IgD-negative memory B cell (primary cell): Measurements from ENCODE around the gene FAF2. TPM values are rescaled to one million over a fixed set of nuclear protein-coding genes. Genes with fewer than 3 reads are reported as not detected.
A peak's percentile ranks its signal among the peaks of the same experiment; 100 is the strongest.

ENCODE experiments used
- H3K27ac Mint-ChIP-seq, 3 donors: one replicate each; pipeline ENCODE4 v1.8.0; 2020 to 2022; ENCODE audit warnings: mild to moderate bottlenecking in 3 of 3, mixed read lengths in 3 of 3, moderate library complexity in 1 of 3
- H3K27me3 Mint-ChIP-seq: one replicate; pipeline ENCODE4 v1.8.0; 2021; ENCODE audit warnings: mixed read lengths
- H3K36me3 Mint-ChIP-seq: one replicate; pipeline ENCODE4 v1.8.0; 2020; ENCODE audit warnings: mild to moderate bottlenecking, mixed read lengths
- H3K4me1 Mint-ChIP-seq, 3 donors: one replicate each; pipeline ENCODE4 v1.8.0; 2020 to 2022; ENCODE audit warnings: mixed read lengths in 3 of 3, mild to moderate bottlenecking in 1 of 3
- H3K4me3 Mint-ChIP-seq, 4 donors: one replicate each; pipeline ENCODE4 v1.8.0; 2020 to 2022; ENCODE audit warnings: mild to moderate bottlenecking in 4 of 4, mixed read lengths in 4 of 4, moderate library complexity in 3 of 4
- H3K9me3 Mint-ChIP-seq, 3 donors: one replicate each; pipeline ENCODE4 v1.8.0; 2020 to 2021; ENCODE audit warnings: mixed read lengths in 3 of 3, mild to moderate bottlenecking in 1 of 3
- polyA plus RNA-seq: library from polyadenylated mRNA; unstranded; fragments of 300-500 nt; fragmentation: Illumina TruSeq; gene quantifications from one replicate; pipeline ENCODE4 v1.2.3, GENCODE V29; 2021

FAF2 gene
- polyA plus RNA-seq, 1 donor from 2014 or later = 11.1 TPM

- Mint-ChIP-seq H3K27me3 (no peaks in the 10 kb centered on the region), H3K9me3 (no peaks in the 10 kb centered on the region), H3K27ac (peak overlapping the region in 1 of 3 donors; percentile 82), H3K4me1 (peaks cover 16 to 20% (median 20%) of the 10 kb centered on the region in 3 donors), H3K4me3 (no peak overlapping the region), H3K36me3 (peaks cover 3% of the 10 kb centered on the region)
Measured at GRCh38 chr5:176521699-176522263, 73.6 kb downstream of the FAF2 start.

- peaks cover 3% of the 10 kb centered on the region for H3K36me3 Mint-ChIP-seq
- no peaks in the 10 kb centered on the region for H3K27me3 Mint-ChIP-seq
- peaks cover 13 to 23% (median 17%) of the 10 kb centered on the region in 3 donors for H3K4me1 Mint-ChIP-seq
- no peak overlapping the region for H3K4me3 Mint-ChIP-seq
- no peak overlapping the region for H3K27ac Mint-ChIP-seq
- H3K9me3 Mint-ChIP-seq = no peaks in the 10 kb centered on the region
Measured at GRCh38 chr5:176524138-176524537, 76.0 kb downstream of the FAF2 start.

- Mint-ChIP-seq H3K4me1 (peaks cover 16 to 30% (median 24%) of the 10 kb centered on the region in 3 donors), H3K27me3 (no peaks in the 10 kb centered on the region), H3K4me3 (peak overlapping the region in 1 of 4 donors; percentile 41), H3K9me3 (no peaks in the 10 kb centered on the region), H3K27ac (peak overlapping the region in 1 of 3 donors; percentile 49), H3K36me3 (peaks cover 3% of the 10 kb centered on the region)
Measured at GRCh38 chr5:176524987-176525386, 76.8 kb downstream of the FAF2 start.

GRCh38 chr5:176525677-176526076, 77.5 kb downstream of the FAF2 start:
- Mint-ChIP-seq H3K27me3 (no peaks in the 10 kb centered on the region), H3K9me3 (no peaks in the 10 kb centered on the region), H3K36me3 (peaks cover 3% of the 10 kb centered on the region), H3K4me3 (peak overlapping the region in 1 of 4 donors; percentile 41), H3K4me1 (peaks cover 16 to 26% (median 24%) of the 10 kb centered on the region in 3 donors), H3K27ac (peak overlapping the region in 1 of 3 donors; percentile 58)

GRCh38 chr5:176526462-176526861, 78.3 kb downstream of the FAF2 start:
- peaks cover 16 to 27% (median 24%) of the 10 kb centered on the region in 3 donors for H3K4me1 Mint-ChIP-seq
- peak overlapping the region in 1 of 3 donors; percentile 58 for H3K27ac Mint-ChIP-seq
- peaks cover 3% of the 10 kb centered on the region for H3K36me3 Mint-ChIP-seq
- no peak overlapping the region for H3K4me3 Mint-ChIP-seq
- no peaks in the 10 kb centered on the region for H3K27me3 Mint-ChIP-seq
- no peaks in the 10 kb centered on the region for H3K9me3 Mint-ChIP-seq

- Mint-ChIP-seq H3K9me3 (no peaks in the 10 kb centered on the region), H3K4me3 (peak overlapping the region in 2 of 4 donors; percentile 5 to 48), H3K4me1 (peaks cover 14 to 24% (median 16%) of the 10 kb centered on the region in 3 donors), H3K36me3 (peaks cover 3% of the 10 kb centered on the region), H3K27ac (peak overlapping the region in 2 of 3 donors; percentile 14 to 87), H3K27me3 (no peaks in the 10 kb centered on the region)
Measured at GRCh38 chr5:176527246-176528222, 79.3 kb downstream of the FAF2 start.

- Mint-ChIP-seq H3K9me3 (no peaks in the 10 kb centered on the region), H3K27ac (peak overlapping the region in 2 of 3 donors; percentile 14 to 87), H3K27me3 (no peaks in the 10 kb centered on the region), H3K36me3 (peaks cover 3% of the 10 kb centered on the region), H3K4me3 (peak overlapping the region in 3 of 4 donors; percentile 48 to 72 (median 70)), H3K4me1 (peaks cover 10 to 20% (median 10%) of the 10 kb centered on the region in 3 donors)
Measured at GRCh38 chr5:176528301-176528700, 80.1 kb downstream of the FAF2 start.

- no peaks in the 10 kb centered on the region for H3K27me3 Mint-ChIP-seq
- peak overlapping the region in 2 of 3 donors; percentile 87 to 92 for H3K27ac Mint-ChIP-seq
- peak overlapping the region in 3 of 4 donors; percentile 66 to 72 (median 70) for H3K4me3 Mint-ChIP-seq
- no peaks in the 10 kb centered on the region for H3K9me3 Mint-ChIP-seq
- peaks cover 12 to 24% (median 15%) of the 10 kb centered on the region in 3 donors for H3K4me1 Mint-ChIP-seq
- H3K36me3 Mint-ChIP-seq = peaks cover 3% of the 10 kb centered on the region
Measured at GRCh38 chr5:176528761-176529115, 80.6 kb downstream of the FAF2 start.

GRCh38 chr5:176529116-176529740, 81.0 kb downstream of the FAF2 start:
- peak overlapping the region in 3 of 4 donors; percentile 63 to 79 (median 66) for H3K4me3 Mint-ChIP-seq

GRCh38 chr5:176529741-176530141, 81.6 kb downstream of the FAF2 start:
- Mint-ChIP-seq H3K4me1 (peaks cover 19 to 32% (median 25%) of the 10 kb centered on the region in 3 donors), H3K4me3 (peak overlapping the region; percentile 16 to 79 (median 66)), H3K27me3 (no peaks in the 10 kb centered on the region), H3K36me3 (peaks cover 4% of the 10 kb centered on the region), H3K27ac (peak overlapping the region; percentile 87 to 94 (median 92)), H3K9me3 (no peaks in the 10 kb centered on the region)

More at GRCh38 chr5:176529116-176529740, 81.0 kb downstream of the FAF2 start:
- H3K27me3 Mint-ChIP-seq = no peaks in the 10 kb centered on the region
- peak overlapping the region; percentile 87 to 94 (median 92) for H3K27ac Mint-ChIP-seq
- peaks cover 14 to 27% (median 20%) of the 10 kb centered on the region in 3 donors for H3K4me1 Mint-ChIP-seq
- H3K9me3 Mint-ChIP-seq = no peaks in the 10 kb centered on the region
- H3K36me3 Mint-ChIP-seq = peaks cover 4% of the 10 kb centered on the region

- no peaks in the 10 kb centered on the region for H3K27me3 Mint-ChIP-seq
- H3K36me3 Mint-ChIP-seq = peaks cover 2% of the 10 kb centered on the region
- H3K9me3 Mint-ChIP-seq = no peaks in the 10 kb centered on the region
- peak overlapping the region in 1 of 3 donors; percentile 92 for H3K27ac Mint-ChIP-seq
- peaks cover 24 to 38% (median 31%) of the 10 kb centered on the region in 3 donors for H3K4me1 Mint-ChIP-seq
- H3K4me3 Mint-ChIP-seq = peak overlapping the region in 1 of 4 donors; percentile 12
Measured at GRCh38 chr5:176530393-176530982, 82.3 kb downstream of the FAF2 start.

- Mint-ChIP-seq H3K27ac (peak overlapping the region in 2 of 3 donors; percentile 70 to 92), H3K4me1 (peaks cover 24 to 38% (median 31%) of the 10 kb centered on the region in 3 donors), H3K4me3 (peak overlapping the region in 1 of 4 donors; percentile 74), H3K36me3 (peaks cover 2% of the 10 kb centered on the region), H3K27me3 (no peaks in the 10 kb centered on the region), H3K9me3 (no peaks in the 10 kb centered on the region)
Measured at GRCh38 chr5:176530983-176531901, 83.1 kb downstream of the FAF2 start.

- H3K9me3 Mint-ChIP-seq = no peaks in the 10 kb centered on the region
- H3K4me1 Mint-ChIP-seq = peaks cover 24 to 38% (median 31%) of the 10 kb centered on the region in 3 donors
- H3K4me3 Mint-ChIP-seq = peak overlapping the region in 1 of 4 donors; percentile 74
- H3K36me3 Mint-ChIP-seq = peaks cover 2% of the 10 kb centered on the region
- no peaks in the 10 kb centered on the region for H3K27me3 Mint-ChIP-seq
- H3K27ac Mint-ChIP-seq = peak overlapping the region in 1 of 3 donors; percentile 92
Measured at GRCh38 chr5:176531902-176532493, 83.8 kb downstream of the FAF2 start.
